Activated CD4-positive, alpha-beta T cell treated with anti-CD3 and anti-CD28 coated beads for 24 hours (primary cell): ENCODE measurements around the gene CYTL1.
"Not testable (repeated sequence)": the region's sequence is repeated elsewhere in the genome, so short reads cannot be mapped to it uniquely, and the experiment has no call there.

Source experiments
- DNase-seq, 2 donors: peaks; one replicate each; pipeline ENCODE4 v3.0.0-alpha.2; 2020; ENCODE audit warnings: low read depth in 2 of 2

The CYTL1 gene, protein sequence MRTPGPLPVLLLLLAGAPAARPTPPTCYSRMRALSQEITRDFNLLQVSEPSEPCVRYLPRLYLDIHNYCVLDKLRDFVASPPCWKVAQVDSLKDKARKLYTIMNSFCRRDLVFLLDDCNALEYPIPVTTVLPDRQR

DNA sequence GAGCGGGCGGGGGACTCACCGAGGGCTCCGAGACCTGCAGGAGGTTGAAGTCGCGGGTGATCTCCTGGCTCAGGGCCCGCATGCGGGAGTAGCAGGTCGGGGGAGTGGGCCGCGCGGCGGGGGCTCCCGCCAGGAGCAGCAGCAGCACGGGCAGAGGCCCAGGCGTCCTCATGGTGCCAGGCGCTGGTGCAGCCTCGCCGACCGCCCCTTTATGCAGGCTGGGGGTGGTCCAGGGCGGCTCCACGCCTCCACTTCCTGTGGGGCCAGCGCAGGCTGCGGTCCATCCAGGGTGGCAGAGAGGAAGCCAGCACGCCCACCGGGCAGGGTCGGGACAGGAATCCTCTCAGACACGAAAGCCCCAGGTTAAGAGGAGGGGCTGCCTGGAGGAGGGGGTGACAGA, at the start of gene CYTL1:
Gene CYTL1, minus strand, starts transcription at position 185 of the 400 bp plus-strand sequence. Its CDS starts 13 bp downstream, at position 172.
- no peak for DNase-seq

DNA sequence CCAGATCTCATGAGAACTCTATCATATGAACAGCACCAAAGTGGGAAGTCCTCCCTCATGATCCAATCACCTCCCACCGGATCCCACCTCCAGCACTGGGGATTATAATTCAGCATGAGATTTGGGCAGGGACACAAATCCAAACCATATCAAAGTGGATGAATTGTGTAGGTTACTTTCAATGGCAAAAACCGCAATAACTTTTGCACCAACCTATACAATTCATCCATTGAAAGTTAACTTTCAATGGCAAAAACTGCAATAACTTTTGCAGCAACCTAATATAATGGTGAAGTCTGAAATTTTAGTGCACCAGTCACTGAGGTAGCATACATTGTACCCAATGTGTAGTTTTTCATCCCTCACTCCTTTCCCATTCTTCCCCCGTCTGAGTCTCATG, 48.6 kb upstream of the CYTL1 start:
- DNase-seq: no peak

DNA sequence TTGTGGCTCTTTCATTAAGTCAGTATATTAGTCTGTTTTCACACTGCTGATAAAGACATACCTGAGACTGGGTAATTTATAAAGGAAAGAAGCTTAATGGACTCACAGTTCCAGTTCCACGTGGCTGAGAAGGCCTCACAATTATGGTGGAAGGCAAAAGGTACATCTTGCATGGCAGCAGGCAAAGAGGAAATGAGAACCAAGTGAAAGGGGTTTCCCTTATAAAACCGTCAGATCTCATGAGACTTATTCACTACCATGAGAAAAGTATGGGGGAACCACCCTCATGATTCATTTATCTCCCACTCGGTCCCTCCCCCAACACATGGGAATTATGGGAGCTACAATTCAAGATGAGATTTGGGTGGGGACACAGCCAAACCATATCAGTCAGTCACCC, 47.7 kb upstream of the CYTL1 start:
- DNase-seq: not testable (repeated sequence)

DNA sequence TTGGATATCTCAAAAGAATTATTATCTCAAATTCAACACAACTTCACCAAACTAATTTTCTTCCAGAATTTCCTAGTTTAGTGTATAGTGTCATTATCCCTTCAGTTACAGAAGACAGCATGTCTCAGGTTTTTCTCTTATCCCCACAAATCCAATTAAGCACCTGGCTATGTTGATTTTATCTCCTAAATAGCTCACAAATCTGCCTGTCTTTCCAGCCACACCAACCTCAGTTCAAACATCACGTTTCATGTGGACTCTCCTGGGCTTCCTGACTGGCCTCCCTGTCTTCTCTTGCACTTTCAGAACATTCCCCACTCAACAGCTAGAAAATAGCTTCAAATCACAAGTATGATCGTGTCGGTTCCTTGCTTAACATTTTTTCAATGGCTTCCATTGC, 46.8 kb upstream of the CYTL1 start:
- DNase-seq: no peak

DNA sequence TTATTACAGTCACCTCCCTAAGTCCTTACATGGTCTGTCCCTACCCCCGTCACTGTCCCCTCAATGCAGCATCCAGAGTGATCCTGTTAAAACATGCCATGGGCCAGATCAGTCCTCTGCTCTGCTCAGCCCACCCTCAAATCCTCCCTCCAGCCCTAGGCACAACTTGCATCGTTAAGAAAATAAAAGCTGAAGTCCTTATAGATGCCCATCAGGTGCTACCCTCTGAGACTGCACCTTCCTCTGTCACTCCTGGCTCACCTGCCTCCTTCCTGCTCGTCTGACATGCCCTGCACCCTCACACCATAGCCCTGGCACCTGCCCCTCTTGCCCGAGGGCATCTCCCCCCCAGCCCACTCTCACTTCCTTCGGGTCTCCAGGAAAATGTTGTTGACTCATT, 36.2 kb upstream of the CYTL1 start:
- DNase-seq: no peak

DNA sequence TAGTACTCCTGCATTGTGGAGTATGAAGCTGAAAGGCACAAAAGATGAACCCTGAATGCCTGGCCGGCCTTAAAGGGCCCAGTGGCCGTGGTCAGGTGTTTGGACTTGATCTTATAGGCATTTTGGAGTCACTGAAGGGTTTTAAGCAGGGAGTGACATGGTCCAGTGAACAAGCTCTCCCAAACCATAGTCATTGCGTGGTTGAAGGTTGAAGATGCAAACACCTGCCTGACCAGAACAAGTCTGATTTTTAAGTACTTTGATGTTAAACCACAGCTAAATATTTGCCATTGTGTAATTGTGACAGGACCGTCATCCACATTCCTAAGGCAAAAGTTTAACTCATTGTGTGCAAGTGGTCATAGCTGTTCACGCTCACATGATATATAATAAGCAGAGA, 35.3 kb upstream of the CYTL1 start:
- DNase-seq: no peak

DNA sequence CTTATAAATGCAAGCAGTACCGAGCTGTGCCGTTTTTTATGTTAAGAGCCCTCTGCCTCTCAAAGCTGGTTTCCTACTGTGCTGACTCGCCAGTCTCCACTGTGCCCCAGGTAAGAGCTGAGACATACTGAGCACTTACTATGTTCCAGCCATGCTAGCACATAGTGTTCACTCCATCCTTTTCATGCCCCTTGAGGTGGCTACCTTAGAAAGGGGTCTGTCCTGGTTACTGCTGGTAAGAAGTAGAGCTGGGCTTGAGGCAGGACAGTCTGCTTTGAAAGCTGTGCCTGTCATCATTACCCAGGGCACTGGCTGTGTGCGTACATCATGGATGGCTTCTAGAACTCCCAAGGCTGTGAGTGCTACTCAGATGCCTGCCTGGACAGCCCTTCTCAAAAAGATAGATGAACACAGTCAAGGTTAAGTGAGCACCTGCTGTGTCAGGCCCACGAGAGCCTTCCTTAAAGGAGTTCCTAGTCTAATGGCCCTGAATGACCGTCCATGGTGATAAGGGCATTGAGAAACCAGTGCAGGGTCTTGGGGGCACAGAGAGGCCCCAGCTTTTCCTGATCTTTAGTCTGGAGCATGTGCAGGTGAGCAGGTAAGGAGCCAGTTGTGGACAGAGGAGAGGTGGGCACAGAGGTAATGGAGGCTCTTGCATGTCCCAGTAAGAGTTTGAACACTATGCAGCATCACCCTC, 33.6 kb upstream of the CYTL1 start:
- no peak for DNase-seq

DNA sequence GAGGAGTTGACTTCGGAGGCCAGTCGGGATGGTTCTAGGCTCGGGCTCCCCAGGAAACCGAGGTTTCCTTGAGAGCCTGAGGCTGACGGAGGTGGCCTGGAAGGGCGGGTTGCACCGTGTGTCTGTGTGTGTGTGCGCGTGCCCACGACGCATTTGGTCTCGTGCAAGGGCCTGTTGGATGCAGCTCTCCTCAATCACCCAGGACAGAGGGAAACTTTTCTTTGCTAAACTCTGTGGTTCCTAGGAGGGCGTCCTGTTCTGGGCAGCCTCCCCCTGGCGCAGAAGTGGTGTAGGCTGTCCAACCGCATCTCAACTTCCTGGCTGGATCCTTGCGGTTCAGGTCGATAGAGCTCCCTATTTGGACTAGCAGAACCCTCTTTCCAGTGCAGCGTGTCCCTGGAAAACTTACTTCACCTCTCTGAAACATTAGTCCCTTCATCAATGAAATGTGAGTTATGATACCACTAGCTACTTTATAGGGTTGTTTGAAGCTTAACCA, 33.0 kb upstream of the CYTL1 start:
- DNase-seq: no peak

DNA sequence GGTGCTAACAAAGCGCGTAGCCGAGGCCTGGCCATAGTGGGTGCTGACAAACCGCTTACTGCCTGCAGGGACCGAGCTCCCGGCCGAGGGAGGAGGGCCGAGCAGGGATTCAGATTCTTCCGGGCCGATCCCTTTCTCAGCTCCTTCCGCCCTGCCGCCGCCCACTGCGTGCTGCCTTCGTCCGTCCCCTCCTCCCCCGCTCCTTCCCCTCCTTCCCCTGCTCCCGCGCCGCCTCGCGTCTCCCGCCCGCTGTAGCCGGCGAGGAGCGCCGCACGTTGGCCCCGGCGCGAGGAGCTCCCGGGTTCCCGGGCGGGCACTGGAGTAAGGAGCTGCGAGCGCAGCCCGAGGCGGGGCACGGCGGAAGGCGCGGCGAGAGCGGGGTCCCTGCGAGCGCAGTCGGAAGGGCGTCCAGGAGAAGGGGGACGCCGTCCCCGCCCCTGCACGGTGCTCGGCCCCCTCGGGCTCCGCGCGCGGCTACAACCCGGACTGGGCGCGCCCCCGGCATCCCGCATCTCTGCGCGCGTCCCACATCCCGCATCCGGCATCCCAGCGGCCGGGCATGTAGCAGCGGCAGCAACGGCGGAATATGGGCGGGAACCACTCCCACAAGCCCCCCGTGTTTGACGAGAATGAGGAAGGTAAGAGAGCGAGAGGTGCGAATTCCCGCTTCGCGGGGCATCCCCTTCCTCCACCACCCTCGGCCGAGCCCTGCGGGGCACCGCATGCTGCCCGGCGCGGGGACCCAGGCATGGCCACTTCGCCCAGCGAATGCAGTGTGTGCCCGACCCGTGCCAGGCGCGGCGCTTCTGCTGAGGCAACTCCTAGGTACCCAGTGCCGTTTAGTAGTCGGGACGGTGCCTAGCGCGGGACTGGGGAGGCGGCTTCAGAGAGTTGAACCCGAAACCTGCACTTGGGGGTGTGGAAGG, 32.3 kb upstream of the CYTL1 start, which contains the start of gene STK32B:
Gene STK32B, plus strand, starts transcription at position 203 of the 926 bp plus-strand sequence.
- DNase-seq: no peak

DNA sequence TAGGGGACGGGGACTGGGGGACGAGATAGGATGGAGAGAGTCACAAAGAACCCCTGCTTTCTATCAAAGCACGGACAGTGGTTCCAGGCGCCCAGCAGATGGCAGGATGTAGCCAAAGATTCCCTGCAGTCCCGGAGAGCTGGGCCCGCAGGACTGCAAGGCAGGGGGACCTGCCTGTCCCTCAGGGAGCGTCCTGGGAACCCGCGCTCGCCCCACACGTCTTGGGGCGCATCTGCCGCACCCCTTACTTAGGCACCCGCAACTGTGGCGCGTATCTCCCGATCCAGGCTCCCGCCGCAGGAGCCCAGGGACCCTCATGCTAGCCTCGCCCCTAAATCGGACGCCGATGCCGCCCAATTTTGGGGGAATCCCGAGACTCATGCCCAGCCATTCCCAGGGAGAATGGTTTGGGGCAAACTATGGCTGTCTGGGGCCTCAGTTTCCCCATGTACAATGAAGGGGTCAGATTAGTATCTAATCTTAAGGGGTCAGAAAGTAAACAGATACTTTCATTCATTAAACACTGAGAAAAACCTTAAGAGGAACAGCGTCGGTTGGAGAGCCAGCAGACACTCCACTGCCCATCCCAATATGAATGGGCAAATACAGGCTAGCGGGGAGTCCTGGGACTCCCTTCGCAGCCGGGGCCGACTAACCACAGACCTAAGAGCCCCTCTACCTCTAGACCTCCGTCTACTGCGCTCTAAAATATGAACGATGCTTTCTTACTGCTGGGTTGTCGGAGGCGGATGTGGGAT, 31.4 kb upstream of the CYTL1 start:
- DNase-seq: no peak

DNA sequence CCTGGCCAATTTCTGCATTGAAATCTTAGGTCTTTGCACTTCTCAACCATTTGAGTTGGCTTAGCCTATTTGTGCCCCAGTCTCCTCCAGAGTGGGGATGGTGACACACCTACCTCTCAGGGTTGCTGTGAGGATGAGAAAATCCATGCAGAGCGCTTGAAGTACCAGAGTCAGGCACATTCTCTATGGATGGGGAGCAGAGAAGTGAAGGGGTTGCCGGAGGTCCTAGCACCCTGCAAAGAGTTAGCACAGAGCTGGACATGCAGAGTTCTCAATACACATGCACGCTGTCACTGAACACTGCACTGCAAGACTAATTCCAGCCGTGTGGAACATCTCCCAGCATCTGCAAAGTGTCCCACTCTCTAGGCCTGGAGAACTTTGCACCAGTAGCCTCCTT, 29.5 kb upstream of the CYTL1 start:
- DNase-seq: no peak

DNA sequence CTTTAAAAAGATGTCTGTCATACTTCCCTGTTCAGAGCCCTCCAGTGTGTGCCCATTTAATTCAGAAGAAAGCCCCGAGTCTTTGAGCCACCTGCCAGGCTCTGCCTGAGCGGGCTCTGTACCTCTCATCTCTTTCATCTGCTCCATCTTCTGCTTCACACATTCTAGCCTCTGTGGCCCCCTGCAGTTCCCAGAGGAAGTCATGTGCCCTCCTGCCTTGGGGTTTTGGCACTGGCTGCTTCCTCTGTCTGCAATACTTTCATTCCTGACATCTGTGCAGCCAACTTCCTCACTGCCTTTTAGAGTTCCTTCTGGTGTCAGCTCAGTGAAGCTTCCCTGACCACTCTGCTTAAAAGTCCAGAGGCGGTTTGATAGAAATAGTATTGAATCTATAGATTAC, 25.8 kb upstream of the CYTL1 start:
- DNase-seq: no peak

DNA sequence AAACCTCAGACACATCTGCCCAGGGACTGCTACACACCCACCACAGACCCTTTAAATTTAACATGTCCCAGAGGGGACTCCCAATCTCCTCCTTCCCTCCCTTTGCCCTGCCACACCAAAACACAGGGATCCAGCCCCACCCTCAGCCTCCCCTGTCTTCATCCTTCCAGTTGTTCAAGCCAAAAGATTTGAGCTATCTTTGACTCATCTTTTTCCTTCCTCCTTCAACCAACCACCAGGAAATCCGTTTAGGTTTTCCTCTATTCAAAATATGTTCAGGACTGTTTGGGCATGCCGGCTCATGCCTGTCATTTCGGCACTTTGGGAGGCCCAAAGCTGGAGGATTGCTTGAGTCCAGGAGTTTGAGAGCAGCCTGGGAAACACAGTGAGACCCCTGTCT, 25.1 kb upstream of the CYTL1 start:
- no peak for DNase-seq

DNA sequence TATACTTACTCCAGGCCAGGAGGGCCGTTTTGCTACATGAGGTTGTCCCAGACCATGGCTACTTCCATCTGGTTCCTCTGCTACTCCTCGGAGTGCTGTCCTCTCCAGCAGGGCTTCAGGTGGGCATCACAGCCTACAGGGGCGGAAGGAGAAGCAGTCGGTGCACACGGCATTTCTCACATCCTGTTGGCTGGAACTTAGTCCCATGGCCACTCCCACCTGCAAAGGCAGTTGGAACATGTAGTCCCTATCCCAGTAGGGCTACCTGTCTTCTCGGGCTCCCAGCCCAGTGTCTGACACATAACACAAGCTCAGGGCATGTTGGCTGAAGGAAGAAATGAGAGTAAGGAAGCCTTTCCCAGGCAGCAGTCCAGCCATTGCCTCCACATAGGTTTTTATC, 24.3 kb upstream of the CYTL1 start:
- DNase-seq: no peak

DNA sequence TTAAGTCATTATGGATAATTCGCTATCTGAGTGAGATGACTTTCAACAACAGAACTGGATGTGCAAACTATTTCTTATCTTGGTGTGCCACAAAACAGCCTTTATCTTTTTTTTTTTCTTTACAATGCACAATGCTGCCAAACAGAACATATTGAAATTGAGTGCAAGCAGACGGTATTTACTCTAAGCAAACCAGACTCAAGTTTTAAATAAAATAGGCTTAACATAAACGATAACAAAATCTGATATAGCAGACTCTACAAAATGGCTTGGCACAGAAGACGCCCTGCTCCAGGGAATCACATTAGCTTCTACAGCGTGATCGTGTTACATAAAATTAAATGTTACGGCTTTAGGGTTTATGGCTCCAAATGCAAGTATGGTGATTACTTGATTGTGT, 22.4 kb upstream of the CYTL1 start:
- no peak for DNase-seq

DNA sequence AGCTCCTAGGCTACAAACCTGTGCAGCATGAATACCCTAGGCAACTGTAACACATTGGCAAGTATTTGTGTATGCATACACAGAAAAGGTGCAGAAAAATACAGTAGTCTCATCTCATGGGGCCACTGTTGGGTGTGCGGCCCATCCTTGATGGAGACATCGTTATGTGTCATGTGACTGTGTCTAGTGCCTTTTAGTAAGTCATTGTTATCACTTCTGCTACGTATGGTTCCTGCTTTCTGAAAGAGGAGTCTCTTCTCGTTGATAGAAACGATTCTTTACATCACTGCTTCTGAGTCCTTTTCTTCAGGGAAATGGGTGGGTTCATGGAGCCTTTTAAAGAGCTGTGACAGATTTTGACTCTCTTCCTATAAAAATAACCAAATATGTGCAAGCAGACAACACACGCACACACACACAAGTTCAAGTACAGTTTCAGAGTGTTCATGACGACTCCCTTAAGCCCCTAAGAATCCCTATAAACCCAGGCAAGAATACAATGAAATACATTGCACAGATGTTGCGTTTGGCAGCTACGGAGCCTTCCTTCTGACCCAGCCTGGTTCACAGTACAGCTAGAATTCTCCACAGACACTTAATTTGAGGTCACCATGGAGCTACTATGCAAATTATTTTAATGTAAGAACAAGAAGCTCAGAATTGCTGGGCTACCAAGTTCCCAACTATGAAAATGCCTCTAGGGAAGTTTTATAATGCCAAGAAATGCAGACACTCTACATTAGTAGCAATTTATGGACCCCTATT, 21.8 kb upstream of the CYTL1 start:
- no peak for DNase-seq

DNA sequence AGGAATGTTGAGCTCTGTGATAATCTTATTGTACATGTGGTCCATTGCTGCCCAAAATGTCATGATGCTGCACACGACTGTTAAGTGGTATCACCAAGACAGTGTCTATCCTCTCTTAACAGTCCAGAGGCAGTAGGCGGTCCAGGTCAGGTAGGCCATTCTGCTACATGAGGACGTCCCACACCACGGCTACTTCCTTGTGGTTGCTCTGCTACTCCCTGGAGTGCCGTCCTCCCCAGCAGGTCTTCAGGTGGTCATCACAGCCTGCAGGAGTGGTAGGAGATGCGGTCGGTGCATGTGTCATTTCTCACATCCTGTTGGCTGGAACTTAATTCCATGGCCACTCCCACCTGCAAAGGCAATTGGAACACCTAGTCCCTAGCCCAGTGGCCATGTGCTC, 20.5 kb upstream of the CYTL1 start:
- no peak for DNase-seq

DNA sequence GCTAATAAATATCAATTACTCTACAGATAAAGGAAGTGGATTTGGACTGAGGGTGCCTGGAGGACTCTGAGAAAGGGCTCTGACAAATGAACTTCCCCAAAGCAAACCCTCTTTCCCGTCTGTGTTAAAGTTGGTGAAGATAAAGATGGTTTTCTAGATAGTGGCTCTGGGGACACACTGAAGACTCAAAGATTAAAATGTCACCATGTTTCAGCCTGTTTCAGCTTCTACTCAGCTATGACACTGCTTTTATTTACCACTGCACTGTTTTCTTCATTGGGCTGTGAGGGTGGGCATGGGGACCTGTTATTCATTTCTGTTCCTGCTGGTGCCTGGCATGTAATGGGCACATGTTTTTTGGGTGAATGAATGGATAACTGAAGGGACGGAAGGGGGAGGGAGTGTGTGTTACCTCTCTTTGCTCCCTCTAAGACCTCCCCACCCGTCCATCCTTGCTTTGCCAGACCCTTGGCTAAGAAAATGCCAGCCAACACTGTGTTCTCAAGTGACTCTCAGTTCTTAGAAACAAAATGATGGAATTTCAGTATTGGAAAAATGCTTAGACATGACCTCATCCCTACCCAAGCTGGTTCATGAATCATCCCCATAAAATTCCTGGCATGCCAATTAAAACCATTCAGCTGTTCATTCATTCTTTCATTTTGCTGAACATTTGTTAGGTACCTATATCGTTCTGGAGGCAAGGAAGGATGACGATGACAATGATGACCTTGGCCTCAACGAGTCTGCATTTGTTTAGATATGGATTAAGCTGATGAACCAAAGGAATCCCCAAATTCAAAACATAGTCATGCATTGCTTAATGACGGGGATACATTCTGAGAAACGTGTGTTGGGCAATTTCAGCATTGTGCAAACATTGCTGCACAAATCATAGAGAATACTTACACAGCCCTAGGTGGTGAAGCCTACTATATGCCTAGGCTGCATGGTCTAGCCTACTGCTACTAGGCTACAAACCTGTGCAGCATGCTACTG, 18.6 kb upstream of the CYTL1 start:
- no peak for DNase-seq

DNA sequence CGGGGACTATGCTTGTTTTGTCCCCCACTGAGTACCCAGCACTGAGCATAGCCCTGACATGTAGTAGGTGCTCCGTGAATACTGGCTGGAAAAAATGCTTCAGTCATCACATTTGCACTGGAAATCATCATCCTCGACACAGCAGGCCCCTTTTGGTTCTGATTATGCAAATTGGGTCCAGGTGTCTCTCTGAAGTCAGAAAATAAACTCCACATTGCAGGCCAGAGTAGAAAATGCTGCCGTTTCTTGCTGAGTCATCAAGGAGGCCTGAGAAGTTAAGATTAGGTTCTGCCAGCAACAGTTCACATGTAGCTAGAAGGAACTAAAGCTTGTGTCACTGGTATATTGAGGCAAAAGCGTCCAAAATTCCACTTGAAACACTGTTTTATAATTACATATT, 17.0 kb upstream of the CYTL1 start:
- DNase-seq: no peak

DNA sequence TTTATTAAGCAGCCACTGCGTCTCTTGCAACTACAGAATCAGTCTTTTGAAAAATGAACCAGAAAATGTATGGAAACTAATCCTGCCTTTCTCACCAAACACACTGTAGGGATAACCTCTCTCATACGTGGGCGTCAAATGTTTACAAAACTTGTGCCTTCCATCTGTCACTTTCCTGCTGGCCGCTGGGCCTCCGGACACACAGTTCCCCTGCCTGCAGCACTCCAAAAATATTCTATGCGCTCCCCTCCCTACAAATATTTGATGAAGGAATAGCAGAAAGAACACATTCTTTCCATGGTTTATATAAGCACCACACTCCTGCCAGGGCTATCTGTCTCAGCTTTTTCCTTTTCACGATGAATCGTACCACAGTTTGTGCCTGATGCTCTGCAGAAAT, 14.9 kb upstream of the CYTL1 start:
- no peak for DNase-seq
